Fibroblast of the aortic adventitia (primary cell): ENCODE results near the gene EMSY. TPM values are rescaled to one million over a fixed set of nuclear protein-coding genes. Genes with fewer than 3 reads are reported as not detected.

Experiments
- DNase-seq: peaks from one replicate; pipeline ENCODE4 v3.0.0-alpha.2; 2010; ENCODE audit warnings: low read depth
- H3K4me3 ChIP-seq: 2 replicates; pipeline ENCODE4 v1.5.1; 2011; ENCODE audit warnings: low read depth, mild to moderate bottlenecking, control low read depth, low read length, moderate library complexity
- total RNA-seq: library from RNA; depleted of rRNA; stranded (reverse); fragments of >200 nt; gene quantifications from 2 replicates; pipeline ENCODE4 v1.2.3, GENCODE V29; 2012; ENCODE audit warnings: low replicate concordance
- TF ChIP-seq, protein P1 (sequence below): IDR thresholded peaks from 2 replicates; pipeline ENCODE4 v1.5.1; 2011; ENCODE audit warnings: mild to moderate bottlenecking, low read length, control low read depth, inconsistent platforms; ENCODE audit not compliant: insufficient read depth

EMSY gene
- total RNA-seq, 1 donor, result 30.8 TPM

DNA sequence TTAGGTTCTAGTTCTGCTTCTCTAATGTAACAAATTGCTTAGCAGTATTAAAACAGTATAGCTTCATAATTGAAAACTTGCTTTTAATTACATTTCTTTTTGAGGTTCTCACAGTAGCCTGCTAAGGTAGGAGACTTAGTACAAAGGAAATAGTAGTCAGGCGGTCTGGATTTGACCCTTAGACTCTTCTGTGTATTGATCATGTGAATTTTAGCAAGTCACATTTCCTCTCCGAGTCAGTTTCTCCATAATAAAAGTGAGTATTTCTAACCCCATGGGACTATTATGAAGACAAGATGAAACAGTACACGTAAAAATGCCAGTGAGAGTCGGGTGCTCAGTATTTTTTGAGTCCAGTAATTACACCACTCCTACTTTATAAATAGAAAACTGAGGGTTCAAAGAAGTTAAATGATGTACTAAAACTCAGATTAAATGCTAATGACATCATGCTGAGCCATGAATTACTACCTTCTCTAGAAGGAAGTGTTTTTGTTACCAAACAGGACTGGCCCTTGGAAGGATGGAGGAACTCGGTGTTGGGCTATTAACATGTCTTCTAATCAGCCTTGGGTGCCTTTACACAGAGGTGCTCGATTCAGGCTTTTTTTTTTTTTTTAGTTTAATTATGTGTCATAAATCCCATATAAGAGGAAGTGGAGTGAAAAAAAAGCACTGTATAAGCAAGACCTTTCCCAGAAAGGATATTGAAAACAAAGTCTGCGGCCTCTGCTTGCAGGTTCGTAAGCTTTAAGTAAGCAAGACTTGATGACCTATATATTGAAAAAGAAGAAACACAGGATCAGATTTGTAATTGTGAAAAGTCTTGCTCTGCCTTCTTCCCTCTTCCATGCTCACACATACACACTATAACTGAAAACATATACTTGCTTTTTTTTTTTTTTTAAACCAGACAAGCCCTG, 109.0 kb downstream of the EMSY start:
- DNase-seq, result no peak
- H3K4me3 ChIP-seq, result no peak overlapping the region
- TF ChIP-seq, protein P1, sequence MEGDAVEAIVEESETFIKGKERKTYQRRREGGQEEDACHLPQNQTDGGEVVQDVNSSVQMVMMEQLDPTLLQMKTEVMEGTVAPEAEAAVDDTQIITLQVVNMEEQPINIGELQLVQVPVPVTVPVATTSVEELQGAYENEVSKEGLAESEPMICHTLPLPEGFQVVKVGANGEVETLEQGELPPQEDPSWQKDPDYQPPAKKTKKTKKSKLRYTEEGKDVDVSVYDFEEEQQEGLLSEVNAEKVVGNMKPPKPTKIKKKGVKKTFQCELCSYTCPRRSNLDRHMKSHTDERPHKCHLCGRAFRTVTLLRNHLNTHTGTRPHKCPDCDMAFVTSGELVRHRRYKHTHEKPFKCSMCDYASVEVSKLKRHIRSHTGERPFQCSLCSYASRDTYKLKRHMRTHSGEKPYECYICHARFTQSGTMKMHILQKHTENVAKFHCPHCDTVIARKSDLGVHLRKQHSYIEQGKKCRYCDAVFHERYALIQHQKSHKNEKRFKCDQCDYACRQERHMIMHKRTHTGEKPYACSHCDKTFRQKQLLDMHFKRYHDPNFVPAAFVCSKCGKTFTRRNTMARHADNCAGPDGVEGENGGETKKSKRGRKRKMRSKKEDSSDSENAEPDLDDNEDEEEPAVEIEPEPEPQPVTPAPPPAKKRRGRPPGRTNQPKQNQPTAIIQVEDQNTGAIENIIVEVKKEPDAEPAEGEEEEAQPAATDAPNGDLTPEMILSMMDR, result no peak

DNA sequence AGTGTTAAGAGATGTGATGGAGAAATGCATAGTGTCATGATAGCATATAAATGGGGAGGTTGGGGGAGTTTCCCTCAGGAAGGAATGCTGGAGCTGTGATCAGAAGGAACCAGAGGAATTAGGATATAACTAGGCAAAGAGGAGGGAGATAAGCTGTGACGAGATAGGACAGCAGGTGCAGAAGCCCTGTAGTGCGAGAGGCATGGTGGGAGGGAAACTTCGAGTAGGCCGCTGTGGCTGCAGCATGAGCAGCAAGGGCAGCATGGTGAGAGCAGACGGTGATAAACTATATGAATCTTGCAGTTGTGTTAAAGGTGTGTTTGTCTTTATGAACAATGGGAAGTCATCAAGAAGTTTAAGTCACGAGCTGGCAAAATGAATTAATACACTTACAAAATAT, 109.9 kb downstream of the EMSY start:
- no peak for DNase-seq
- no peak overlapping the region for H3K4me3 ChIP-seq
- TF ChIP-seq, protein P1, result no peak

DNA sequence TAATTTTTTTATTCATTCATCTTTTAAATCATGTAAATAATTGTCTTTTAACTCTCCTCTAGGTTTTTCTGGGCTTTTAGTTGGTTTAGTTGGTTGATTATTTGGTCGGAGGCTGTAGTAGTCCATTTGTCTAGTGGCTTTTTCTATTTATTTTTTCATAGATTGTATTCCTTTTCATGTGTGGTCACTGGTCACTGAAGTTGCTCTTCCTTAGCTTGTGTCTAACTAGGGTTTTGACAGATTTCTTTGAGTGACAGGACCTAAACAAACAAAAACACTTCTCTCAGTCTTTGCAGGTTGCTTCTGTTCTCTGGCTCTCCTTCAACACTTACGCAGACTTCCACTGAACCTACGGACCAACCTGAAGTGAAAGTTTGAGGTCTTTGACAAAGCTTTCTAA, 112.6 kb downstream of the EMSY start:
- no peak overlapping the region for H3K4me3 ChIP-seq
- TF ChIP-seq, protein P1, result no peak
- no peak for DNase-seq

DNA sequence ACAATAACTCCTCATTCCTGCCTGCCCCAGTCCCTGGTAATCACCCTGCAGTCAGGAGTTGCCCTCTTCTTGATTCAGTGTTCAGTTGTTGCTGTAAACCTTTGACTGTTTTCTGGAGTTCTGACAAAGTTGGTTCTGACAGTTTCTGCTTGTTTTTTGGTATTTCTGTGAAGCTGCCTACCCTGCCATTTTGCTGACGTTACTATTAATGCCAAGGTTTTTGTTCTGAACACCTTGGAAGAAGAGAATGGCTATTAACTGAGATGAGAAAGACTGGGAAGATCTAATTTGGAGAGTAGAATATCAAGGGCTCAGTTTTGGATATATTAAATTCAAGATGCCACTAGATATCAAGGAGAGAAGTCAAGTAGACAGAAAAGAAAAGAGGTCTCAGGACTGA, 113.7 kb downstream of the EMSY start:
- no peak overlapping the region for H3K4me3 ChIP-seq
- DNase-seq, result no peak
- TF ChIP-seq, protein P1, result no peak

DNA sequence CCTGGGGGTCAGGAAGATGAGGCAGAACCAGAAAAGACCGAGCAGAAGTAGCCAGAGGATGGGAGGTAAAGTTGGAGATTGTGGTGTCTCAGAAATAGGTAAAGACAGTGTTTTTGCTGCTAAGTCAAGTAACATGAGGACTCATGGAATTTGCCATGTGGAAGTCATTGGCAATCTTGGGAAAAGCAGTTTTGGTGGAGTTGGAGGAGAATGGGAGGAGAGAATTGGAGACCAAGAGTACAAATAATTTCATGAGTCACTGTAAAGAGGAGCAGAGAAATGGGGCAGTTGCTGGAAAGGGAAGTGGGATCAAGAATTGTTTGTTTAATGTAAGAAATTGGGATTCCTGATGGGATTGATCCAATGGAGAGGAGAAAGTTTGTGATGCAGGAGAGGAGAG, 114.1 kb downstream of the EMSY start:
- no peak for DNase-seq
- TF ChIP-seq, protein P1, result no peak
- H3K4me3 ChIP-seq, result no peak overlapping the region

DNA sequence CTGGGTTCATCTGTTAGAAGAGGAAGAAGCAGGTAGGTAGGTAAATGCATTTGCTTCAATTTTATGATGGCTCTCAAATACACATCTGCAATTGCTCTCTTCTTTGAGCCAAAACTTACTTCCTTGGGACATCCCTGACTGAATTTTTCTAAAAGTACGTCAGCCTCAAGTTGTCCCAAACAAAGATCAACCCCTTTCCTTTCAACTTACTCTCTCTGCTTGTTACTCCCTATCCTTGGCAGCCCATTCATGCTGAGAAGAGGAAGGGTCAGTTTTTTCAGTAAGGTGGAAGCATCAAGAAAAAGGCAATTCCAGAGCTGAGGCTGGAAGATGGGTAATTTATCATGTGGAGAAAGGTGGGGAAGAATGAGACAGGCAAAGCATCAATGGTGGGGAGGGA, 114.5 kb downstream of the EMSY start:
- no peak overlapping the region for H3K4me3 ChIP-seq
- TF ChIP-seq, protein P1, result no peak
- no peak for DNase-seq
